Erythroblast (primary cell): ENCODE measurements around the gene PIH1D1.

ENCODE experiments used
- GATA1 ChIP-seq: IDR thresholded peaks from 2 replicates; pipeline ENCODE4 v1.6.1; 2011; ENCODE audit warnings: low read depth, mild to moderate bottlenecking, control low read depth, low read length, moderate library complexity
- POLR2A ChIP-seq: IDR thresholded peaks from 2 replicates; pipeline ENCODE4 v1.6.1; 2011; ENCODE audit warnings: mild to moderate bottlenecking, low read length

GRCh38 chr19:49489601-49490167 is 38.1 kb upstream of the PIH1D1 start:
- TF ChIP-seq POLR2A (peak; percentile 13), GATA1 (no peak)
